H1 (cell line): ENCODE data around the gene LRRC32. TPM values are rescaled to one million over a fixed set of nuclear protein-coding genes. Genes with fewer than 3 reads are reported as not detected.

ENCODE experiments used
- CTCF ChIA-PET: fragments of 300-600 bp; sonication (Branson Sonifier 250); formaldehyde crosslinking; loops from one replicate; lab custom pipeline; 2021; ENCODE audit not compliant: partially characterized antibody; lab: Charles Lee
- POLR2A ChIA-PET: fragments of 300-600 bp; sonication (Branson Sonifier 250); formaldehyde crosslinking; loops from one replicate; lab custom pipeline; 2021; ENCODE audit warnings: inconsistent platforms; ENCODE audit not compliant: partially characterized antibody; lab: Charles Lee
- DNase-seq, 2 experiments: peaks; one replicate each; pipeline versions ENCODE4 v3.0.0 to v3.0.0-alpha.2; 2010 to 2022; ENCODE audit warnings: low spot score in 2 of 2, low read depth in 1 of 2, mixed read lengths in 1 of 2
- FAIRE-seq: peaks from 2 replicates; lab custom pipeline; 2011; peaks lifted over from hg19 to GRCh38; lab: Jason Lieb, UNC
- H2AFZ ChIP-seq: 2 replicates; pipeline ENCODE4 v1.8.1; 2012; ENCODE audit warnings: low read length, inconsistent platforms
- H2AK5ac ChIP-seq: 2 replicates; pipeline ENCODE4 v1.6.1; 2013; ENCODE audit warnings: low read depth, low read length
- H2BK120ac ChIP-seq: replicated peaks from 2 replicates; pipeline ENCODE3; 2013; ENCODE audit warnings: low read depth, low read length, inconsistent platforms
- H2BK12ac ChIP-seq: 2 replicates; pipeline ENCODE4 v1.6.1; 2013; ENCODE audit warnings: low read depth, low read length
- H2BK15ac ChIP-seq: 2 replicates; pipeline ENCODE4 v1.6.1; 2013; ENCODE audit warnings: low read length
- H2BK20ac ChIP-seq: 2 replicates; pipeline ENCODE4 v1.6.1; 2013; ENCODE audit warnings: low read length
- H2BK5ac ChIP-seq: 2 replicates; pipeline ENCODE4 v1.6.1; 2013; ENCODE audit warnings: low read depth, low read length
- H3K14ac ChIP-seq: 2 replicates; pipeline ENCODE4 v1.6.1; 2013; ENCODE audit warnings: inconsistent platforms; ENCODE audit not compliant: insufficient read length
- H3K18ac ChIP-seq: 2 replicates; pipeline ENCODE4 v1.6.1; 2013; ENCODE audit warnings: low read length; ENCODE audit errors: extremely low read depth
- H3K23ac ChIP-seq: 2 replicates; pipeline ENCODE4 v1.6.1; 2013; ENCODE audit warnings: inconsistent platforms; ENCODE audit not compliant: insufficient read length
- H3K23me2 ChIP-seq: 2 replicates; pipeline ENCODE4 v1.6.1; 2013; ENCODE audit warnings: low read depth, low read length
- H3K27ac ChIP-seq: 2 replicates; pipeline ENCODE4 v1.6.1; 2011; ENCODE audit warnings: low read depth, low read length, inconsistent platforms
- H3K27me3 ChIP-seq, 4 experiments: replicated peaks in 1 of 4; 1 replicate in 1 of 4; 2 replicates in 3 of 4; pipeline versions ENCODE4 v1.6.1 to v1.8.1; 2011 to 2013; ENCODE audit warnings: low read length in 3 of 4, mild to moderate bottlenecking in 3 of 4, inconsistent platforms in 2 of 4, mixed read lengths in 2 of 4, moderate library complexity in 1 of 4; ENCODE audit not compliant: control insufficient read depth in 3 of 4, insufficient read depth in 3 of 4; ENCODE audit errors: extremely low read depth in 1 of 4
- H3K36me3 ChIP-seq, 4 experiments: 2 replicates each; pipeline versions ENCODE4 v1.6.1 to v1.8.1; 2011 to 2013; ENCODE audit warnings: mild to moderate bottlenecking in 4 of 4, low read length in 3 of 4, moderate library complexity in 2 of 4, control low read depth in 1 of 4, inconsistent platforms in 1 of 4; ENCODE audit not compliant: insufficient read depth in 4 of 4, control insufficient read depth in 2 of 4
- H3K4ac ChIP-seq: replicated peaks from 2 replicates; pipeline ENCODE3; 2013; ENCODE audit warnings: low read length, low read depth, mixed read lengths, inconsistent platforms; ENCODE audit not compliant: insufficient read length
- H3K4me1 ChIP-seq, 4 experiments: replicated peaks in 1 of 4; 1 replicate in 1 of 4; 2 replicates in 3 of 4; pipeline versions ENCODE4 v1.6.1 to v1.8.1; 2011 to 2013; ENCODE audit warnings: low read length in 3 of 4, inconsistent platforms in 2 of 4, mixed read lengths in 1 of 4; ENCODE audit not compliant: insufficient read depth in 4 of 4, control insufficient read depth in 3 of 4
- H3K4me2 ChIP-seq, 2 experiments: 2 replicates each; pipeline versions ENCODE4 v1.6.1 to v1.8.1; 2011 to 2013; ENCODE audit warnings: low read depth in 2 of 2, low read length in 2 of 2, control low read depth in 1 of 2, inconsistent platforms in 1 of 2, mild to moderate bottlenecking in 1 of 2; ENCODE audit not compliant: insufficient read depth in 1 of 2
- H3K4me3 ChIP-seq, 4 experiments: fragments of 200-600, 300-600 bp in 1 of 4; sonication (generic), shearing (Covaris generic), sonication (Bioruptor Twin) in 1 of 4; 2 replicates each; pipeline versions ENCODE4 v1.5.1 to v1.8.1; 2011 to 2016; ENCODE audit warnings: low read length in 4 of 4, low read depth in 3 of 4, control low read depth in 2 of 4, inconsistent platforms in 2 of 4, mild to moderate bottlenecking in 2 of 4, mixed read lengths in 1 of 4, moderate library complexity in 1 of 4; ENCODE audit not compliant: insufficient read depth in 2 of 4; ENCODE audit errors: extremely low read depth in 1 of 4
- H3K56ac ChIP-seq: replicated peaks from 2 replicates; pipeline ENCODE3; 2013; ENCODE audit warnings: low read depth, mild to moderate bottlenecking, mixed read lengths, low read length, inconsistent platforms; ENCODE audit not compliant: insufficient read length
- H3K79me1 ChIP-seq: 2 replicates; pipeline ENCODE4 v1.6.1; 2013; ENCODE audit warnings: low read depth, low read length, control low read depth
- H3K79me2 ChIP-seq, 2 experiments: 2 replicates each; pipeline versions ENCODE4 v1.6.1 to v1.8.1; 2012 to 2013; ENCODE audit warnings: low read length in 2 of 2, mild to moderate bottlenecking in 2 of 2, inconsistent platforms in 1 of 2; ENCODE audit not compliant: insufficient read depth in 2 of 2, control insufficient read depth in 1 of 2
- H3K9ac ChIP-seq, 4 experiments: replicated peaks in 1 of 4; 1 replicate in 1 of 4; 2 replicates in 3 of 4; pipeline versions ENCODE4 v1.6.1 to v1.8.1; 2011 to 2013; ENCODE audit warnings: low read depth in 3 of 4, low read length in 3 of 4, control low read depth in 2 of 4, mild to moderate bottlenecking in 2 of 4, moderate library complexity in 2 of 4, inconsistent platforms in 1 of 4; ENCODE audit errors: extremely low read depth in 1 of 4
- H3K9me3 ChIP-seq, 2 experiments: 2 replicates each; pipeline versions ENCODE4 v1.6.1 to v1.8.1; 2012 to 2013; ENCODE audit warnings: mild to moderate bottlenecking in 2 of 2, moderate library complexity in 2 of 2, control low read depth in 1 of 2, inconsistent platforms in 1 of 2, low read depth in 1 of 2, low read length in 1 of 2, mixed read lengths in 1 of 2; ENCODE audit not compliant: insufficient read depth in 2 of 2
- H4K20me1 ChIP-seq, 2 experiments: replicated peaks in 1 of 2; 2 replicates each; pipeline versions ENCODE3 to v1.8.1; 2011 to 2013; ENCODE audit warnings: inconsistent platforms in 2 of 2, low read length in 2 of 2, mild to moderate bottlenecking in 1 of 2; ENCODE audit not compliant: insufficient read depth in 2 of 2, control insufficient read depth in 1 of 2
- H4K5ac ChIP-seq: 2 replicates; pipeline ENCODE4 v1.6.1; 2013; ENCODE audit warnings: low read length, low read depth, mixed read lengths, inconsistent platforms; ENCODE audit not compliant: insufficient read length
- H4K8ac ChIP-seq: 2 replicates; pipeline ENCODE4 v1.8.0; 2013; ENCODE audit warnings: mild to moderate bottlenecking, moderate library complexity, low read length, inconsistent platforms; ENCODE audit not compliant: insufficient read depth; ENCODE audit errors: extremely low read depth
- H4K91ac ChIP-seq: replicated peaks from 2 replicates; pipeline ENCODE3; 2013; ENCODE audit warnings: low read length, mixed read lengths, inconsistent platforms; ENCODE audit not compliant: insufficient read length
- CREB1 ChIP-seq: IDR thresholded peaks from 2 replicates; pipeline ENCODE4 v1.6.1; 2012; ENCODE audit warnings: inconsistent platforms
- WGBS, 2 experiments: shearing (Covaris generic) in 1 of 2; methylation state at CpG; one replicate each; pipeline versions ENCODE4 v1.1.6 to v1.1.7; 2013 to 2015; ENCODE audit warnings: low lambda C conversion rate in 2 of 2, mixed read lengths in 2 of 2, inconsistent platforms in 1 of 2, low coverage in 1 of 2, missing lambda C conversion rate in 1 of 2; ENCODE audit not compliant: insufficient replicate concordance in 2 of 2, insufficient coverage in 1 of 2, insufficient read length in 1 of 2; ENCODE audit errors: extremely low coverage in 1 of 2, missing lambda C conversion rate in 1 of 2; 5-methylcytosine and 5-hydroxymethylcytosine counted together
- polyA plus RNA-seq, 7 experiments: library from polyadenylated mRNA; depleted of rRNA in 3 of 7; stranded (reverse) in 5 of 7; unstranded in 2 of 7; fragments of >200 nt in 5 of 7; fragments of 200-250 nt in 2 of 7; gene quantifications; 1 replicate in 5 of 7; 2 replicates in 1 of 7; 4 replicates in 1 of 7; pipeline versions ENCODE4 v1.2.1 to v1.2.3, GENCODE V29; 2011 to 2013; ENCODE audit warnings: missing spikeins in 2 of 7, mixed read lengths in 2 of 7
- total RNA-seq: library from RNA; stranded (reverse); fragmentation: NEBNext Ultra II Directional; extraction: Animal tissue kit (Norgen Biotek cat#: 25700); gene quantifications from 2 replicates; pipeline ENCODE4 v1.2.1, GENCODE V29; 2021
- TF ChIP-seq, protein P1 (sequence below): IDR thresholded peaks from 2 replicates; pipeline ENCODE4 v1.6.1; 2012; ENCODE audit warnings: inconsistent platforms

Gene LRRC32
- total and polyA plus RNA-seq, 2 of the 8 experiments (the other 6 are each of a cell fraction or from before 2014, with no cell fraction given) = 0.99 to 1.9 TPM

DNA sequence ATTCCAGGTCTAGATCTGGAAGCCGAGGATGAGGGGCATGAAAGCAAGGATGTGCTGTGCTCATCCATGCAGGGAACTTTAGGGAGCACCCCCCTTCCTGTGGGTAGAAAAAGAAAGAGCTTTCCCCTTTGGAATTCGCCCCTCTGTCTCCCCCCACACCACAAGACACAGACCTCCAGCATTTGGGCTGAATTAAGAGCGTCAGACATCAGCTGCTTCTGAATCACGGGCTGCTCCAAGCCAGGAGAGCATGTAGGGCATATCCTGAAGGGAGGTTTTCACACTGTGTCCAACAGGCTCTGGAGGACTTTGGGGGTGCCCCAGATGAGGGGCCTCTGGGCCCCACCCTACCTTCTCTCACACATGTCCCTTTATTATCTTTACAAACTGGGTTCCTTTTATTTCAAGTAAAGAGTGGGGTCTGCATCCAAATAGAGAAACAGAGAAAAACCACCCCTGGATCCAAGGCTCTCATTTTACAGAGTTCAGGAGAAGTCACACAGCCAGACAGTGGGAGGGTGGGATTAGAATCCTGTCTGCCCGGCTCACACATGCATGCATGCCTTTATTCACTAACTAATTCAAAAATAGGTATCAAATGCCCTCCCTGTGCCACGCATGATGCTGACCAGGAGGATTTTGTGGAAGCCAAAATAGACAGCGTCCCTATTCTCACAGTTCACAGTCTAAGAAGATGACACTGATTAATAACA is 52.8 kb downstream of the LRRC32 start:
- H4K5ac ChIP-seq = no peak overlapping the region
- no peak overlapping the region for H2BK20ac ChIP-seq
- no peak overlapping the region for H2BK12ac ChIP-seq
- no peak overlapping the region for H3K4me2 ChIP-seq
- H3K14ac ChIP-seq = no peak overlapping the region
- no peak overlapping the region for H2BK120ac ChIP-seq
- H3K23ac ChIP-seq = no peak overlapping the region
- no peak overlapping the region for H3K9ac ChIP-seq
- H3K56ac ChIP-seq = no peak overlapping the region
- no peak overlapping the region for H3K4ac ChIP-seq
- FAIRE-seq (no peak), DNase-seq (no peak)
- no peaks in the 10 kb centered on the region for H3K79me1 ChIP-seq
- CTCF ChIA-PET = interaction anchor here (0.8 to 1.2 kb wide), 3 partner anchors 9 to 68 kb away, joined by 3 to 5 read pairs (median 3); no protein-coding TSS in a partner anchor
- H2BK15ac ChIP-seq = no peak overlapping the region
- no peaks in the 10 kb centered on the region for H3K27me3 ChIP-seq
- H4K91ac ChIP-seq = no peak overlapping the region
- POLR2A ChIA-PET = interaction anchor here (1.4 kb wide), 1 partner anchor 9 kb away, joined by 4 read pairs; no protein-coding TSS in a partner anchor
- H3K27ac ChIP-seq = no peak overlapping the region
- 85% methylated on average over 7 of the region's 7 CpGs; no CpG with 5 or more reads in 1 of the 2 experiments for WGBS, 2 experiments
- H2AFZ ChIP-seq = no peak overlapping the region
- no peaks in the 10 kb centered on the region; a peak in 1 of 7 replicates for H3K4me1 ChIP-seq
- H3K79me2 ChIP-seq = no peaks in the 10 kb centered on the region
- no peaks in the 10 kb centered on the region for H4K20me1 ChIP-seq
- no peaks in the 10 kb centered on the region for H3K23me2 ChIP-seq
- H4K8ac ChIP-seq = 0 out of 2 replicates have a peak overlapping the region, but pooled peaks have one; percentile 25
- no peak overlapping the region for H2AK5ac ChIP-seq
- no peaks in the 10 kb centered on the region for H3K36me3 ChIP-seq
- H3K4me3 ChIP-seq = no peak overlapping the region
- peaks cover 2% of the 10 kb centered on the region in 2 experiments; a peak in 1 of 4 replicates for H3K9me3 ChIP-seq
- H3K18ac ChIP-seq = no peak overlapping the region
- no peak overlapping the region for H2BK5ac ChIP-seq
- TF ChIP-seq, protein P1, sequence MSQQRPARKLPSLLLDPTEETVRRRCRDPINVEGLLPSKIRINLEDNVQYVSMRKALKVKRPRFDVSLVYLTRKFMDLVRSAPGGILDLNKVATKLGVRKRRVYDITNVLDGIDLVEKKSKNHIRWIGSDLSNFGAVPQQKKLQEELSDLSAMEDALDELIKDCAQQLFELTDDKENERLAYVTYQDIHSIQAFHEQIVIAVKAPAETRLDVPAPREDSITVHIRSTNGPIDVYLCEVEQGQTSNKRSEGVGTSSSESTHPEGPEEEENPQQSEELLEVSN = no peak
- TF ChIP-seq CREB1 = no peak
